ENCODE data around the gene NPIPA8.
"Not testable (repeated sequence)": the region's sequence is repeated elsewhere in the genome, so short reads cannot be mapped to it uniquely, and the experiment has no call there.

NPIPA8 gene

DNA sequence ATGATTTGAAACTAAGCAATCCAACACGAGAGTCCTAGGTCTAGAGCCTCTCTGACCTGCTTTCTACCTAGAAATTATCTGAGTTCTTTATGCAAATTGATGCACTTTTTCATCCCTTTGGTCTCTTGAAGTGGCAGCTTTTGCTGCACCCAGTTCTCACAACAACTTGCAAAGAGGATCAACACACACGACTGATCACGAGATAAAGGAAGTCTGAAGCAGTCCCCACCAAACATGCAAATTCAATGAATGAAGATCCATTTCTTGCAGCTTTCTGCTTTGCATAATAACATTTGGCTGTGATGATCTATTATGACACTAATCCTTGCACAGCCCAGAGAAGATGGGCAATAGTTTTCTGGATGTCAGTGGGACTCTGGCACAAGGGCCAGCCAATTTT lies 56.2 kb downstream of the NPIPA8 start:
- not testable (repeated sequence) for H3K4me3 ChIP-seq (ENCODE audit: low read depth, low read length)

- H3K4me3 ChIP-seq (ENCODE audit: low read depth, low read length) = not testable (repeated sequence)
Measured at GRCh38 chr16:18276756-18277155, 59.8 kb downstream of the NPIPA8 start.

GRCh38 chr16:18270171-18270570 lies 66.4 kb downstream of the NPIPA8 start:
- H3K4me3 ChIP-seq (ENCODE audit: low read depth, low read length) = not testable (repeated sequence)

All from iPS-11a (cell line).